GF-D8 (cell line): Measurements from ENCODE around the gene SCAP.
"Not testable (repeated sequence)": the region's sequence is repeated elsewhere in the genome, so short reads cannot be mapped to it uniquely, and the experiment has no call there.

Experiments
- DNase-seq: peaks from one replicate; lab custom pipeline; 2025; lab: John Stamatoyannopoulos, UW

SCAP gene

GRCh38 chr3:47480267-47480666 is 4.5 kb upstream of the SCAP start:
- DNase-seq = not testable (repeated sequence)

- no peak for DNase-seq
These were observed 4.1 kb upstream of the SCAP start for GRCh38 chr3:47479826-47480160.

GRCh38 chr3:47478022-47478421 is 2.3 kb upstream of the SCAP start:
- DNase-seq = no peak

GRCh38 chr3:47476644-47477199 is 981 bp upstream of the SCAP start:
- no peak for DNase-seq

GRCh38 chr3:47476330-47476626 is 537 bp upstream of the SCAP start:
- no peak for DNase-seq

GRCh38 chr3:47475029-47475569 is 642 bp downstream of the SCAP start:
- no peak for DNase-seq

- no peak for DNase-seq
These were observed 2.4 kb downstream of the SCAP start for GRCh38 chr3:47473391-47473790.

- DNase-seq = no peak
These were observed 6.1 kb downstream of the SCAP start for GRCh38 chr3:47469616-47470015.

GRCh38 chr3:47468315-47468714 is 7.4 kb downstream of the SCAP start:
- not testable (repeated sequence) for DNase-seq

GRCh38 chr3:47464588-47464987 is 11.2 kb downstream of the SCAP start:
- peak; percentile 87 for DNase-seq

- DNase-seq = not testable (repeated sequence)
These were observed 16.1 kb downstream of the SCAP start for GRCh38 chr3:47459534-47460085.

GRCh38 chr3:47456984-47457383 is 18.8 kb downstream of the SCAP start:
- no peak for DNase-seq

GRCh38 chr3:47455806-47456452 is 19.8 kb downstream of the SCAP start:
- no peak for DNase-seq

- DNase-seq = no peak
These were observed 23.1 kb downstream of the SCAP start for GRCh38 chr3:47452453-47453215.

- no peak for DNase-seq
These were observed 31.6 kb downstream of the SCAP start for GRCh38 chr3:47444103-47444502.

GRCh38 chr3:47443611-47443995 is 32.1 kb downstream of the SCAP start:
- DNase-seq = no peak

GRCh38 chr3:47441796-47442551 is 33.8 kb downstream of the SCAP start:
- no peak for DNase-seq

- DNase-seq = no peak
These were observed 35.6 kb downstream of the SCAP start for GRCh38 chr3:47440131-47440530.

GRCh38 chr3:47436180-47436579 is 39.6 kb downstream of the SCAP start:
- DNase-seq = no peak

GRCh38 chr3:47434849-47435248 is 40.9 kb downstream of the SCAP start:
- no peak for DNase-seq

GRCh38 chr3:47433796-47434195 is 41.9 kb downstream of the SCAP start:
- no peak for DNase-seq

- DNase-seq = no peak
These were observed 43.1 kb downstream of the SCAP start for GRCh38 chr3:47432673-47433072.
